RPMI7951 (cell line): ENCODE measurements around the gene PSAT1. TPM values are rescaled to one million over a fixed set of nuclear protein-coding genes. Genes with fewer than 3 reads are reported as not detected.

Experiments
- DNase-seq: peaks from one replicate; pipeline ENCODE4 v3.0.0-alpha.2; 2012; ENCODE audit warnings: low read depth
- total RNA-seq: library from RNA; depleted of rRNA; stranded (reverse); fragments of >200 nt; shearing (Covaris generic); gene quantifications from 2 replicates; pipeline ENCODE4 v1.2.3, GENCODE V29; 2014

The PSAT1 gene
- total RNA-seq, 1 experiment from 2014 or later = 57.4 TPM

DNA sequence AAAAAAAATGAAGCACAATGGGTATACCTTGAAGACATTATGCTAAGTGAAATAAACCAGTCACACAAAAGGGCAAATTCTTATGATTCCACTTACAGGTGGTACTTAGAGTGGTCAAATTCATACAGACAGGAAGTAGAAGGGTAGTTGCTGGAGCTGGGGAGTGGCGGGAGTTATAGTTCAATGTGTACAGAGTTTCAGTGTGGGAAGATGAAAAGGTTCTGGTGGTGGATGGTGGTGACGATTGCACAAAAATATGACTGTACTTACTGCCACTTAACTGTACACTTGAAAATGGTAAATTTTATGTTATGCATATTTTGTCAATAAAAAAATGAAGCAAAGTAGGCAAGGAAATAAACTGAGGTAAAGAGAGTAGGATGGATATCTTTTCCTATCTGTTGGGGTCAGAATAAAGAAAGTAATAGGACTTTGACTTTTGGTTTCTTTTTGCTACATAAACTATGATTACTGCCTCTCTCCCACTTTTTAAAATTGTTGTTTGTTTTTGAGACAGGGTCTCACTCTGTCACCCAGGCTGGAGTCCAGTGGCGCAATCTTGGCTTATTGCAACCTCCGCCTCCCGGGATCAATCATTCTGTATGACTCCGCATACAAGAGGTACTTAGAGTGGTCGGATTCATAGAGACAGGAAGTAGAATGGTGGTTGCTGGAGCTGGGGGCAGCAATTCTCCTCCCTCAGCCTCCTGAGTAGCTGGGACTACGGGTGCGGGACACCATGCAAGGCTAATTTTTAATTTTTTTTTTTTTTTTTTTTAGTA lies 4.0 kb upstream of the PSAT1 start:
- DNase-seq = no peak

DNA sequence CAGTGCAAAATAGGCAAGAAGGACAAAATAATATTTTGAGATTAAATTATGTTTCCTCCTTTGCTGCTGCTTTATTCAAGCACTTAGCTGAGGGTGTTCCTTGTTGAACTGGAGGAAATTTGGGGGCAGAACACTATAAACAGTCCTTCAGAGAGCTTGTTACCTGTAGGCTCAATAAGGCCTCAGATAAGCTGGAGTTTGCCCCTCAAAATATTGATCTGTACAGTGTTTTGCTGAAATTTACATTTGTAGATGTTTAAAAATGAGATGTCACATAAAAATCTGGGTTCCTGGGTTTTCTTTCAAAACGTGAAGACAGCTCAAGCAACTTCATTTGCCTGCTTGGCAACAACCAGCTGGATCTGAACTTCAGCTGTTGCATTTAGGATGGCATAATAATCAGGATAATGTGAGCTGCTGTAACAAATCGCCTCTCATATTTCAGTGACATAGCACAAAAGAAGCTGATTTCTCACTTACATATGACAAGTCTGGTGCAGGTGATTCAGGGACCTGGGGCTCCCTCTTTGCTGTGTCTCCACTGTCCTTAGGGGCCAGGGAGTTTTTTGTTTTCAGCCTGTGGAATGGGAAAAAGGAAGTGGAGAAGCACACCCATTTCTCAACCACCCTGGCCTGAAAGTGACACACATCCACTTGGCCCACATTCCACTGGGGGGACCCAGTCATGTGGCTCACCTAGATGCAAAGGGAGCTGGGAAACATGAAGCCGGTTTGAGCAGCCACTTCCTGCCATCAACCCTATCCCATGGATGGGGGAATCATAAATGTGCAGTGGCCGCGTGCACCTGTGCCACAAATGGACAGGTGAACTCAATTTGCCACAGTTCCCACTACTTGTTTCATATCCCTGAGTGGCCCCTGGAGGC lies 2.4 kb upstream of the PSAT1 start:
- no peak for DNase-seq

DNA sequence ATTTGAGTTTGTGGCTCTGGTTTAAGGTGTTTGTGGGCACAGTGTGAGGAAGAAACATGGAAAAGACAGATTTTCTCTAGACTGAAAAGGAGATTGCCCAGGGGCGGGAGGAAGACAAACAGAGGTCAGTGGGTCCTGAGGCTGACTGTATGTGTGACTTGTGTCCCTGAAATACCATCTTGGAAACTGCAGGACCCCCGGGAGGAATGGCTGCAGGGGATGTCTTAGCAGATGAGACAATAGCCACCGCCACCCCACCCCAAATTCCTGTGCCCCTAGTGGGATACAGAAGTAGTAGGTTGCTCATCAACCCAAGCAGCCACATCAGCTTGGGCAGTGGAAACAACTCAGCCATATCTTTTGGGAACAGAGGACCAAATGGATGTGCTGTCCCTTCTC lies 1.7 kb upstream of the PSAT1 start:
- no peak for DNase-seq

DNA sequence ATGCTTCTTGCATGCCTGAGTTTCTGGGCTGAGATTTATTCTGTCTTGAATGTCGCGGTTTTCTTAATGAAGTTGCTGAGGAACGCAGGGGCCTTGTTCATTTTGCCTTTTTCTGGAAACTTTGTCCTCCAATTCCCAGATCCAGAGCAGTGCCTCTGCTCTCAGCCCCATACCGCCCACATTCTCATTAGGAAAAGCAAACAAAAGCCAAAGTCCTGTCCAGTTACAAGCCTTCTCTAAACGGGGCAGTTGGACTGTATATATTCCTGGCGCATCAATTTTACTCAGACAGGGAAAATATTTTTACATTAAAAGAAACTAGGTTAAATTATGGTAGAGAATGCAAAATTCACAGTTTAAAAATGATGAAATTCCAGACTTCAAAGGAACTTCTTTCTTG lies 1.2 kb upstream of the PSAT1 start:
- no peak for DNase-seq

DNA sequence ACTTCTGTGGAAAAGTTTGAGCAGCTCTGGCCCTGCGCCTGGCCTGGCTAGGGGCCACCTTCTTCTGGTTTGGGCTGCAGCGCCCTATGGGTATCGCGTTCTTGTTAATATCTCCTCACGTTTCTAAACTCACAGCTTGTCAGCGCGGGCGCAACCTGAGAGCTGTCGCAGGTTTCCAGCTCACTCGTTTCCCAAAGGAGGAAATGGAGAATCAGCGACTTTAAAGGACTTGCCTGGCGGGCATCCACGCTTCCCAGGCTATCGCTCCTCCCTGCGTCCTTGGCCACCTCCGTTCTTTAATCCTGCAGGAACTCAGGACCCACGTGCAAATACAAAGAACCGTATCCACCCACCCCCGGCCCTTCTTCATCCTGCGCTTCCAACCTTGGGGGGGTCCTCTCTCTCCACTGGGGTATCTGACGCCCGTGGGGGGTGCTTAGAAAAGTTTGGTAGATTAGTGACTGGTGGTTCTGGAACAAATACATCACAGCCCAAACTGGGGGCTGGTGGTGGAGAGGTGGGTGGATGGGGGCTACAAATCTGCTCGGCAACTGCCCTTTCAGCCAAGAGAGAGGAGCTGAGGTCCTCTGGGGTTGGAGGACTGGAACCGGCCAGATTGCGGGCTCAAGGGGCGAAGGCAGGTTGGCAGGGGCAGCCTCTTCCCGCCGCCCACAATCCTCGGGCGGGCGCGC lies 578 bp upstream of the PSAT1 start:
- DNase-seq = peak; percentile 51

DNA sequence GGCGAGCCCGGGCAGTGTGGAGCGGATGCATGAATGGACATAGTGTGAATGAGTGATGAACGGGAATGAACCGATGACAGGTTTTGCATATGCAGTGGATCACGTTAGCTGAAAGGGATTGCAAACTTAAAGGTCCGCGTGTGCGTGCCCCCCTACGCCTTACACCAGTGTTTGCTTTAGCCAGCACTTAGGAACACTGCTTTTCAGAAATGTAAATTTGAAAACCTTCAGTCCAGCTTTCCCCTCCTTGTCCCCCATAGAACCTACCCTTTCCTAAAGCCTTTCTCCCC lies 692 bp downstream of the PSAT1 start:
- DNase-seq = no peak

DNA sequence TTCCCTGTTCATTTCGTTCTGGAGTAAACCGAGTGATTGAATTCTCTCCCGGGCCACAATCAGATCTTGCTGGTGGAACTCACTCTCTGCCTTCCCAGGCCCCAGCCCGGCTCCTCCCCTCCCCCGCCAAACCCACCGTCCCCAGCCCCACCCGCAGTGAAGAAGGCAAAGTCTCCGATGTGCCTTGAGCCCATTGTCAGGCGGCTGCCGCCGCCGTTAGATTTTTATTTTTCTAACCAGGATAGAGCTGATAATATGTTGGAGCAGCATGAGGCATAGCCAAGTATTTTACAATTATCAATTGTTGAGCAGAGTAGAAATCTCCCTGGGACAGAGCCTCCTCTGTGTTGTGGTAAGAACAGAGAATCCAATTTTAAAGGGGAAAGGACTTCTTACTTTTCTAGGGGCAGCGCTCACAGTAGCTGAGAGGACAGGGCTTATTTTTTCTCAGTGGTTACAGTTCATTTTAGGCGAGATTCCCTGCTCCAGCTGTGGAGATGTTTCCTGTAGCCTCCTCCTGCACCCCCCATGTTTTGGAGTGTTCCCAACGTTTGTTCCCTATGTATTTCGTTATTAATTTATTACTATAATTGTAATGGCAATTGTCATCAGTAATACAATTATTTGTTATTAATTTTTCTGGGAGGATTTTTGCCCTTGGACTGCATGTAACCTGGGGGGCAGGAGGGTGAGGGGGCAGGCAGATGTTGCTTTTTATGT lies 1.3 kb downstream of the PSAT1 start:
- DNase-seq = peak; percentile 10

DNA sequence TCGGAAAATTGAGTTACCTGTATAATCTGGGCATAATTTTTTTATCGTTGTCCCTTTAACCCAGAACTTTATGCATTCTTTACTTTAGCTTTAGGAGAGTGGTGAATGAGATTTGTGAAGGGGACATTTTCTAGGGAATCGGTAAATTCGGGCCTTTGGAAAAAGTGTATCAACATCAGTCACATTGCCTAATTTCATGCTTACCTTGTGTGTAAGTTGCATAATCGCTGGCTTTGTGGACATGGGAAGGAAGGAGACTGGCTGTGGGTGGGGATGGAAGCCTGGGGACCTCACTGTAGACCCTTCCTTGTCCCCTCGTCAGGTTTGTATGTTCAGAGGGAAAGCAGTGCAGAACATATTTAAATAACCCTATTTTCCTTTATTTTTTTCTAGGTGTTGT lies 3.3 kb downstream of the PSAT1 start:
- no peak for DNase-seq

DNA sequence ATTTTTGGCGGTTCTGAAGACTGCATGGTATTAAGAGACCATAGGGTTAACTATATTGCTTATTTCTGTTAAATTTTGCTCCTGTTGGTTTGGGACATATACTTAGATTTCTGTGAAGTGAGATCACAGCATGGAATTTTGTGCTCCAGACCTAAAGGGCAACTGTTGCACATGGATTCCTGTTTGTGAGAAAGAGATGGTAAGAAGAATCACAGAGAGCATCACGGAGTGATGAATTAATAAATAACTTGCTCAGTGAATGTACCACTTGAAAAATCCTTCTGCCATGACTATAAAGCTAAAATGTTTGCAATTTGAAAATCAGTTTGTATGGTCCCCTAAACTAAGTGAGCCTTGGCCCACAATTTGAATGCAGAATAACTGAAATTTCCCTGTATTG lies 4.5 kb downstream of the PSAT1 start:
- no peak for DNase-seq

DNA sequence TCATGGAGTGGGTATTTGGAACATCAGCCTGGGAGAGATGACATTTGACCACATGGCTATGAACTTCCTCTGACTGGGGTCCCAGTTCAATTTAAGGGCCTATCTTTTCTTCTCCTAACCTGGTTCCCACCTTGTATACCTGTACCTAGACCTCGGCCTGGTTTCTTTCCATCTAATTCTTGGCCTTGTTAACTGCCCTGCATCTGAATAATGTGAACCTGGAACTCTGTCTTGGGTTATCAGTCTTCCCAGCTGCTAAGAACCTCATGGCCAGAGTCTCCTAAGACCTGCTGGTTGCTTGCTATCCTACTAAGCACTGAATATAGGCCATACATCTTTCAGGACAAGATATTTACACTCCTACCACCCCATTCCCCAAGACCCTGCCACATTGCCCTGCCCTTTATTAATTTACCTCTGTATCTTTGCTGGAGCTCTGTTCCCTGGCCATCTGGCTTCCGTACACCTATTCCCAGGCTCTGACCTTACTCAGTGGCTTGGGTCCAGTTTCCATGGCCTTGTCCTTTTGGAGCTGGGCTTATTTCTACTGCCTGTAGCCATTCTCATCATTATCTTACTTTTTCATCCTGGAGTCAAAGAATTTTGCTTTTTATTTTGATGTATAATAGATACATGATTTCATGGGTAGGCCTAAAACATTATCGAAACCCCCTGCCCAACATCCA lies 6.6 kb downstream of the PSAT1 start:
- DNase-seq = no peak

DNA sequence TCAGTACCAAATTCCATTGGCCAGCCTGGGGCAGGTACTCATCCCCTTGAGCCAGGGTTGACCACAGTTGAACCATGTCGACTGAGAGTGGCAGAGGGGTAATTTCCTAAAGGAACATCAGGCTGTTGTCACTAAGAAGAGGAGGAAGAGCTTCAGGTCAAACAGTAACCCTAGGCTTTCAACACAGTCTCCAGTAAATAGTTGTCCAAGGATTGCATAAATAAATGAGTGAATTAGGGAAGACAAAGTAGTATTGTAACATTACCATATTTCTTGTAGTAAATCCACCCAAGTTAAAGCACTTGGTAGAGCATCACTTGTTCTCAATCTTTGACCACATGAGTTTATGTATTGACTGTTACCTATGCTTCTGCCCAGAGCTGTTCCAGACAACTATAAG lies 7.4 kb downstream of the PSAT1 start:
- DNase-seq = no peak

DNA sequence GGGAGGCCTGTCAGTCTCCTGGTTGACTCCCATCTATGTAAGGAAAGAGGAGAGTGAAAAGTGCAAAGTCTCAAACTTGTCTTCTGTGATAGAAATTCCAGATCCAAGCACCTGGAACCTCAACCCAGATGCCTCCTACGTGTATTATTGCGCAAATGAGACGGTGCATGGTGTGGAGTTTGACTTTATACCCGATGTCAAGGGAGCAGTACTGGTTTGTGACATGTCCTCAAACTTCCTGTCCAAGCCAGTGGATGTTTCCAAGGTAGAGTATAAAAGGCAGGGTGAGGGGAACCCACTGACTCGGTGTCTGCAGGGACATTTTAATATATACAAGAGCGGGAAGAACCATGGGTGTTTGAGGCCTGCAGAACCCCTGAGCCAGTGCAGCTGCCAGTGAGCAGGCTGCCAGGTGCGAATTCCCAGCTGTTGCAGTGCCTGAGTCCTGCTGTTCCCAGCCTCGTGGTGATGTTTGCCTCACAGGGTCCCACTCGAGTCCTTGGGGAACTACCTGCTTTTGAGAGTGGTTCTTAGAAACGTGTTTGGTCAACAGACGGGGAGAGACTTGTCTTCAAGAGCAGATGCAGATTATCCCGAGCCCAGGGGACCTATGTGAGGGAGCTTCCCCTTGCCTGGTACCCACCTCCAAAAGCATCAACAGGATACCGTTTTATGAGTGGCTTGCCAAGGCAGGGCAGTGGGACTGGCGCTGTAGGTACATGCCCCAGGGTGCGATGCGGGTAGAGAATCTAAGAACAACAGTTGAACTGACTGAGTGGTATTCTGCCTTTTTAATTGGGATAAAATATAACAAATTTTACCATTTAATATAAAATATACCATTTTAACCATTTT lies 9.5 kb downstream of the PSAT1 start:
- no peak for DNase-seq

DNA sequence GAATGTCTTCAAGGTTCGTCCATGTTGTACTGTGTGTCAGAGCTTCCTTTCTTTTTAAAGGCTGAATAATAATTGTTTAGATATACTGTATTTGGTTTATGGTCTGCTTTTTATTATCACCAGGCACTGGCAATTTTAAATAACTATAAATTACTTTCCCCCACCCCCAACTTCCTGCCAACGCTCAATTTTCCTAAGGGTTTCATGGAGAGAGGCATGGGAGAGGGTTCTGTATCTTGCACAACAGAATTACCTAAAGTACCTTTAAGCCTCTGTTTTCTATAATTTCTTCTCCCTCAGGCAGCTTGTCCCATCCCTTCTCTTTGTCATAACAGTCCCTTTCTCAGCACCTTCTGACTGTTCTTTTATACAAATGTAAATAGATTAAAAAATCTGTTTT lies 10.4 kb downstream of the PSAT1 start:
- DNase-seq = no peak

DNA sequence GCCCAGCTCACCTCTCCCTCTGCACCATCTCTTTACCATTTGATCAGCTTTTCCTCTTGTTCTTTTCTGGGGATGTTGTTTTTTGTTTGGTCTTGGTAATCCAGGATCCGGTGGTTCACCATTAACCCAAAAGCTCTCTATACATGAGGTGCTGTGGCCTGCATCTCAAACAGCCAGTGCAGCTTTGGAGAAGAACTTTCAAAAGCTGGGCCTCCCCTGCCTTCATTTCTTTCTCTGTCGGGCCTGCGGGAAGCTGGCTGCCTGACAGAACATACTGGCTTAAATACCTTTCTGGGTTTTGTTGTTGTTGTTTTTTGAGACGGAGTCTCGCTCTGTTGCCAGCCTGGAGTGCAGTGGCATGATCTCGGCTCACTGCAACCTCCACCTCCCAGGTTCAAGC lies 12.1 kb downstream of the PSAT1 start:
- DNase-seq = no peak

DNA sequence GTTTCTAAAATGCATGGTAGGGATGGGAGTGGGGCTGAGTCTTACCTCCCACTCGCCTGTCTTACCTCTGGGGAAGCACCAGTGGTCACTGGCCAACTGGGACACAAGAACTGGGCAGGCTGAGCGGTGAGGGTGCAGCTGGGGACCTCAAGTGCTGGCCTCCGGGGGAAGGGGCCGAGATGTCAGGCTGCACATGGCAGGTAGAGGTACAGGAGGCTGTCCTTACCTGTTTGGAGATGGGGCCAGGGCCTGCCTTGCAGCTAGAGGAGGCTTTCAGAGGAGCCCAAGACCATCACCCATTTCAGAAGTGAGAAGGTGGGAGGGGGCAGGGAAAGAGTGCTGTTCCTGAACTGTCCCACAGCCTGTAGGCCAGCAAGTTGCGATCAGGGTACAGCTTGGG lies 14.2 kb downstream of the PSAT1 start:
- no peak for DNase-seq

DNA sequence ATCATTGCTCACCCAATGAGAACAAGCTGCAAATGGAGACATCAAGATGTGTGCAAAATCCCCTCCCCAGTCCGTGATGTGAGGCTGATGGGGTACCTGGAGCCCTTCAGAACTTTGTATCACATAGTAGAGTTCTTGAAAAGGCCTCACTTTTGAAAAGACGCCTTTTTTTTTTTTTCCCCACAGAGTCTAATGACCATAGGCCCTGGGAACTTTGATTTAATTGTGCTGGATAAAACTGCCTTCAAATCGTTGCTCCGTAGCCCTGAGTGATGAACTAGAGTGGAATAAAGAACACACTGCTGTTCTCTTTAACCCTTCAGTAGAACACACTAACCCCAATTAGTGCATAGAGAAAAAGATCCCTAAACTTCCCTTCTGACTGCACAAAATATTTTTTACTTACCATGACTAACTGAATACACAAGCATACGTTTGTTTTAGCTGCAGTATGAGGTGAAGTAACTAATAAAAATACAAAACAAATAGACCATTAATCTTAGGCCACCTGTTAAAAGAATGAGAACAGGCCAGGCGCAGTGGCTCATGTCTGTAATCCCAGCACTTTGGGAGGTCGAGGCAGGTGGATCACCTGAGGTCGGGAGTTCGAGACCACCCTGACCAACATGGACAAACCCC lies 15.1 kb downstream of the PSAT1 start:
- no peak for DNase-seq

DNA sequence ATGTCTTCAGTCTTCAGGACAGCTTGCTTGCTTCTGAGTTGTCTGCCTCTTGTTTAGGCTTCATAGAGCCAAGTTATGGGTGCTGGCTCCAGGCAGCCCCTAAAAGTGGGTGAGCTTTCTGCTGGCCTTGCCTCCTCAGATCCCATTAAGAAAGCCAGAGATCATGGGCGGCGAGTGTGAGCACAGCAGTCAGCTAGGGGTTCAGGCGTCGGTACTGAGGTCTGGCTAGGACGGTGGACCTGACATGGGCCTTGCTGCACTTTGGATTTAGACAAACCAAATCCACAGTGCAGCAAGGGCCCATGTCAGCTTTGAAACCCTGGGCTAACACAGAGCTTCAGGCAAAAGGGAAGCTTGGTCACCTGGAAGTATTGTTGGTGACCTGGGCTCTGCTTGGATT lies 17.6 kb downstream of the PSAT1 start:
- DNase-seq = no peak

DNA sequence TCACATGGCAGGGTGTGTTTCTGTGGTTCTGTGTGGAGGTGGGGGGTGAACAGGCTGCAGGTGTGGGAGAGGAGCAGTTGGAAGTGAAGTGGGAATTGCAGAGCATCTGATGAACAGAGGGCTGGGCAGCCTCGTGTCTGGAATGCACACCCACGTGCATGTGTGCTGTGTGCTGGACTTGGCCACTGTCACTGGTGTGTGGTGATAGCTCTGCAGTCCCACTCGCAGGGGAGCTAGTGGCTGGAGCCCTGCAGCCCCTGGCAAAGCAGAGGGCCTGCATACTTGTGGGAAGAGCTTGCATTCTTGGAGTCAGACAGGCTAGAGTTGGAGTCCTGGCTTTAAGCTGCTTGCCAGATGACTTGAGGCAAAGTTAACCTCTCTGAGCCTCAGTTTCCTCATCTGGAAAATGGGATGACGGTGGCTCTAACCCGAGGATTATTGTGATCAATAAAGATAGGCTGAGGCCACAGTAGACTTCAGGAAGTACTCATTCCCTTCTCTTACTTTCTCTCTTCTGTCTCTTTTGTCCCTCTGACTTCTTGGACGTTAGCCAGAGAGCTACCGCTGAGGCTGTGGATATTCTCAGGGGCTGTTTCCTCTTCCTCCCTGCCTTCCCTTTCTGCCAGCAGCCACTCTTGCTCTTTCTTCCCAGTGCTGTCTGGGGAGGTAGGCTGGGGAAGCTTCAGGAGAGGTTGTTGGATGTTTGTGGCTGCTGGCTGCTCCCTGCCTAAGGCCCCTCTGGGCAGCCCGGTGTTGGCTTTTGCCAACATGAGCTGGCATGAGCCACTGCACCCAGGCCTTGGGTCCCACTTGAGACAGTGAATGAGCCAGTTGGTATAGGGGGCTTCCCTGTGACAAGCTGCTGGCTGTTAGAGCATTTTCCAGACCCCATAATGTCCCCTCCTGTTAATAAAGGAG lies 18.3 kb downstream of the PSAT1 start:
- peak; percentile 28 for DNase-seq
